Measurements from ENCODE around the gene NAP1L2.
"Not testable (repeated sequence)": the region's sequence is repeated elsewhere in the genome, so short reads cannot be mapped to it uniquely, and the experiment has no call there.

NAP1L2 gene, protein sequence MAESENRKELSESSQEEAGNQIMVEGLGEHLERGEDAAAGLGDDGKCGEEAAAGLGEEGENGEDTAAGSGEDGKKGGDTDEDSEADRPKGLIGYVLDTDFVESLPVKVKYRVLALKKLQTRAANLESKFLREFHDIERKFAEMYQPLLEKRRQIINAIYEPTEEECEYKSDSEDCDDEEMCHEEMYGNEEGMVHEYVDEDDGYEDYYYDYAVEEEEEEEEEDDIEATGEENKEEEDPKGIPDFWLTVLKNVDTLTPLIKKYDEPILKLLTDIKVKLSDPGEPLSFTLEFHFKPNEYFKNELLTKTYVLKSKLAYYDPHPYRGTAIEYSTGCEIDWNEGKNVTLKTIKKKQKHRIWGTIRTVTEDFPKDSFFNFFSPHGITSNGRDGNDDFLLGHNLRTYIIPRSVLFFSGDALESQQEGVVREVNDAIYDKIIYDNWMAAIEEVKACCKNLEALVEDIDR

DNA sequence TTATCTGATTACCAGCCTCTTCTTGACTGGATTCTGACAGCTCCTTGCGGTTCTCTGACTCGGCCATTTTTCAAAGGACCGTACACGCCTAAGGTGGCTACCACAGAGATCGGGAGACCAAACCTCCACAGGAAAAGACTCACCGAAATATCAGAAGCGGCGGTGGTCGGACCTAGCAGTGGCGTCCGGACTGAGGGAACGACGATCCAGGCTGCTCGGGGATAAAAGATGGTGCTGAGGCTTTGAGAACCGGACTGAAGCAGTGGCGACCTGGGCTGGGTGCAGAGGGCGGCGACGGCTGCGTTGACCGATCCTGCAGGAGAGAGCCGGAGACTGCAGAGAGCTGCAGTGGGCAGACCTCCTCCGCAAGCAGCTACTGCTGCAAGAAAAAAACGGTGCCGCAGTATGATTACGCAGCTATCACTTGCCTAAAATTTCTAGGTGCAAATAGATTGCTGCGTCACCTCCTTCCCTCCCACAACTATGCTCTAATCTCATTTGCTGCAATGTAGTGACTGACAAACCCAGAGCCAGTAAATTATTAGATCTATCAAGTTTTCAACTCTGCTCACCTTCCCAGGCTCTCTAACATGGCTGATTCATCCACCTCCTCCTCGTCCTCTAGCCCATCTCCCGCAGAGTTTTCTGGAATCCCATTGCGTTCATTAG is at the start of gene NAP1L2:
TSS of gene NAP1L2 (minus strand) at position 426 of the 669 bp plus-strand sequence. CDS start at position 67, 359 bp downstream.
- no peak for DNase-seq (ENCODE audit: low spot score)

DNA sequence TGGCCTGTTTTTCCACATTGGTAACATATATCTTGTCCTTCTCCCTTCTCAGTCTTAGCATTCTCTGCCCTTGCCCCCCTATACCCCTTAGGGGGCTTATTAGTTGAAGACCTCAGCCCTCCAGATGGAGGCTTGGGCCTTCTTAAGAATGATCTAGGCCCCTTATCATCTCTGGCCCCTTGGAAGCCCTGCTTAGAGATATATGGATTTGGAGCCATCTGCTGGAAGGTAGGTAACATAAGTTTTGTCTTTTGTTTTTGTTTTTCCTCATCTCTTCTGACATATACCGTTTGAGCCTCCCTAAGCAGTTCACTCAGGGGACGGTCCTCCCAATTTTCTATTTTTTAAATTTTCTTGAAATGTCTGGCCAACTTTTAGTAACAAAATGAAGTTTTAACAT is 48.3 kb upstream of the NAP1L2 start:
- no peak for DNase-seq (ENCODE audit: low spot score)

DNA sequence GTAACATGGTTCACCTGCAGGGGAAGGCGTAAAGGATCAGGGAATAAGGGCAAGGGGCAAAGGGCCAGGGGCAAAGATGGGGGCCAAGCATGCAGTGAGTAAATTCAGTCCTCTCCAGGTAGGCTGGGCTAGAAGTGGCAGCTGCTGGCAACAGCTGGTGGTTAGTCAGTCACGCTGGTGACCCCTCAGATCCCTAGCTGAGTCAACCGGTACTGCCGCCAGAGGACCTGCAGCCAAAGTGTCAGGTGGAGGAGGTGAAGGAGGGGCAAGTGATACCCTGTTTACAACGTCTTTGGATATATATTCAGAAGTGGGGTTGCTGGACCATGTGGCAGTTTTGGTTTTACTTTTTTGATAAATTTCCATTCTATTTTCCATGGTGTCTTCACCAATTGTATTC is 24.6 kb upstream of the NAP1L2 start:
- DNase-seq (ENCODE audit: low spot score) = no peak

DNA sequence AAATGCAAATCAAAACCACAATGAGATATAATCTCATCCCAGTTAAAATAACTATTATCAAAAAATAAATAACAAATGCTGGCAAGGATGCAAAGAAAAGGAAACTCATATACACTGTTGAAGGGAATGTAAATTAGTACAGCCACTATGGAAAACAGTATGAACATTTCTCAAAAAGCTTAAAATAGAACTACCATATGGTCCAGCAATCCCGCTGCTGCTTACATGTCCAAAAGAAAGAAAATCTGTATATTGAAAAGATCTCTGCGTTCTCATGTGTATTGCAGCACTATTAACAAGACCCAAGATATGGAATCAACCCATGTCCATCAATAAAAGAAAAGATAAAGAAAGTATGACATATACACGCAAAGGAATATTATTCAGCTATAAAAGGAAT is 3.0 kb upstream of the NAP1L2 start:
- DNase-seq (ENCODE audit: low spot score) = no peak

DNA sequence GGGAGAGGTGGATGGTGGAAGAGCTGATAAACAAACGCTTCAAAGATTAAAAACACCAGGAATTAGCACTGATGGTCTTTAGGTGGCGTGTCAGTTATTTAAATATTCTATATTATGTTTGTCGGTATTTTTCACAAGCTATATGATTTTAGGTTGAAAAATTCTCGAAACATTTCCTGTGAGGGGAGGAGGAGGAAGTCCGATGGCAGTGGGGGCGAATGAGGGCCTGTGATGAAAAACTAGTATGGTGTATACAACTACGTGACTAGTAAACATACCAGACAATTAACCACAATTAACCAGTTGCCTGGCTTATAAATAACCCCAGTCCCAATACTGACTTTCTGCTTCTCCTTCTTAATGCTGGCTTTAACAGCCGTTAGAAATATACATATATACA is 595 bp upstream of the NAP1L2 start:
- no peak for DNase-seq (ENCODE audit: low spot score)

DNA sequence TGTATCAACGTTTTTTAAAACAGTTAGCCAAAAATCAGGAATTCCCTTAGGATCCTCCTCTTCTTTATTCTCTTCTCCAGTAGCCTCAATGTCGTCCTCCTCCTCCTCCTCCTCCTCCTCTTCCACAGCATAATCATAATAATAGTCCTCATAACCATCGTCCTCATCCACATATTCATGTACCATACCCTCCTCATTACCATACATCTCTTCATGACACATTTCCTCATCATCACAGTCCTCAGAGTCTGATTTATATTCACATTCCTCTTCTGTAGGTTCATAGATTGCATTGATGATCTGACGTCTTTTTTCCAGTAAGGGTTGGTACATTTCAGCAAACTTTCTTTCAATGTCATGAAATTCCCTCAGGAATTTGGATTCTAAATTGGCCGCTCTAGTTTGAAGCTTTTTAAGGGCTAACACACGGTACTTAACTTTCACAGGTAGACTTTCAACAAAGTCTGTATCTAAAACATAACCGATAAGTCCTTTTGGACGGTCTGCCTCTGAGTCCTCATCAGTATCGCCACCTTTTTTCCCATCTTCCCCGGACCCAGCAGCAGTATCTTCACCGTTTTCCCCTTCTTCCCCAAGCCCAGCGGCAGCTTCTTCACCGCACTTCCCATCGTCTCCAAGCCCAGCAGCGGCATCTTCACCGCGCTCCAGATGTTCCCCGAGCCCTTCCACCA is 771 bp downstream of the NAP1L2 start:
- DNase-seq (ENCODE audit: low spot score) = no peak

DNA sequence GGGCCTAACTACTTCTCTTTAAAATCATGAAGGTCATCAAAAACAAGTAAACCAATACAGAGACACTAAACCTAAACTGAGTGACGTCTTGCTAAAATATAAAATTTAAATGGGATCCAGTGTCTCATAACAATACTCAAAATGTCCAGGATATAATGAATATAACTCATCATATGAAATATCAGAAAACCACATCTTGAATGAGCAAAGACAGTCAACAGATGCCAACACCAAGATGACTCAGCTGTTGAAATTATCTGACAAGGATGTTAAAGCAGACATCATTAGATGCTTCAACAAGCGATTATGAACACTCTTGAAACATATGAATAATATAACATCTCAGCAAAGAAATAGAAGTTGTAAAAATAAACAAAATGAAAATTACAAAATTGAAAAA is 8.3 kb downstream of the NAP1L2 start:
- DNase-seq (ENCODE audit: low spot score) = no peak

DNA sequence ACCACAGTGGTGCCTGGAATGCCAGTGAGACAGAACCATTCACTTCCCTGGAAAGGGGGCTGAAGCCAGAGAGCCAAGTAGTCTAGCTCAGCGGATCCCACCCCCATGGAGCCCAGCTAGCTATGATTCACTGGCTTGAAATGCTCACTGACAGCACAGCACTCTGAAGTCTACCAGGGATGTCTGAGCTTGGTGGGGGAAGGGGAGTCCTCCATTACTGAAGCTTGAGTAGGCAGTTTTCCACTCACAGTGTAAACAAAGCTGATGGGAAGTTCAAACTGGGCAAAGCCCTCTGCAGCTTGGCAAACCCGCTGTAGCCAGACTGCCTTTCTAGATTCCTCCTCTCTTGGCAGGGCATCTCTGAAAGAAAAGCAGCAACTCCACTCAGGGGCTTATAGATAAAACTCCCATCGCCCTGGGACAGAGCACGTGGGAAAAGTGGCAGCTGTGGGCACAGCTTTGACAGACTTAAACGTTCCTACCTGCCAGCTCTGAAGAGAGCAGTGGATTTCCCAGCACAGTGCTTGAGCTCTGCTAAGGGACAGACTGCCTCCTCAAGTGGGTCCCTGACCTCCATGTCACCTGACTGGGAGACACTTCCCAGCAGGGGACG is 32.0 kb downstream of the NAP1L2 start:
- DNase-seq (ENCODE audit: low spot score) = no peak

DNA sequence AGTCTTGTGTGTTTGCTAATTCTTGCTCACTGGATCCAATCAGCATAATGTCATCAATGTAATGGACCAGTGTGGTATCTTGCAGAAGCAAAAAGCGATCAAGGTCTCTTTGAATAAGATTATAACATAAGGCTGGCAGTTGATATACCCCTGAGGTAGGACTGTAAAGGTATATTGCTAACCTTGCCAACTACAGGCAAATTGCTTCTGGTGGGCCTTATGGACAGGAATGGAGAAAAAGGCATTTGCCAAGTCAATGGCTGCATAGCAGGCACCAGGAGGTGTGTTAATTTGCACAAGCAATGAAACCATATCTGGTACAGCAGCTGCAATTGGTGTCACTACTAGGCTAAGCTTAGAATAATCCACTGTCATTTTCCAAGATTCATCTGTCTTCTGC is 45.7 kb downstream of the NAP1L2 start:
- not testable (repeated sequence) for DNase-seq (ENCODE audit: low spot score)

Measured in AG08395 (cell line).